Measurements from ENCODE around the gene MTRR. TPM values are rescaled to one million over a fixed set of nuclear protein-coding genes. Genes with fewer than 3 reads are reported as not detected.

MTRR gene
- 18.7 and 25.4 TPM in 2 replicates for total RNA-seq

DNA sequence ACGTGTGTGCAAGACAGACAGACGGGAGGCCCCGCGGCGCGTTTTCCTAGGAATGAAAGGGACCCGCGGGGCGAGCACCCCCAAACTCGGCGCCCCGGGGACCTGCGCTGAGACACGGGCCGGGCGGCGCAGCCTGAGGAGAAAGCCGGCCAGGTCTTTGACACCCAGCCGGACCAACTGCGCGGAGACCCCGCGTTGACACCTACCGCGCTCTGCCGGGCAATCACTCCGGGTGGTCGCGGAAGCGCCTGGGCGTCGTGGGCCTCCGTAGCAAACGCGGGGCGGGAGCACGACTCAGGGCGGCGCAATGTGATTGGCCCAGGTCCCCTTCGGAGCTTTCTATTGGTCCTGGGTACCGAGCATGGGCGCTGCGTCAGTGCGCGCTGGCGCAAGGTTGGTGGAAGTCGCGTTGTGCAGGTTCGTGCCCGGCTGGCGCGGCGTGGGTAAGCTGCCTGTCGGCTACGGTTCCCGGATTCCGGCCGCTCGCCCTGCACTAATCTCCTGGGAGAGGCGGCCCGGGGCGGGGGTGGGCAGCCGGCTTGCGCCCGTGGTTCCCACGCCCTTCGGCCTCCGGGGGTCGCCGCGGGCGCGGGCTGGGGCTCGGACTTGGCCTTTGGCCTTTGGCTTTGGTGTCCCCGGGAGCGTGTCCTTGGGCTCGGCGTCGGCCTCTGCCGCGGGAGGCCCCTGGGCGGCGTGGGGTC, at the start of gene MTRR, which contains the start of gene FASTKD3:
TSS of gene MTRR (plus strand) at position 376 of the 701 bp plus-strand sequence. CDS start 1,647 bp downstream, outside the sequence.
TSS of gene FASTKD3 (minus strand) at position 259 of the 701 bp plus-strand sequence. CDS start 948 bp downstream, outside the sequence.

DNA sequence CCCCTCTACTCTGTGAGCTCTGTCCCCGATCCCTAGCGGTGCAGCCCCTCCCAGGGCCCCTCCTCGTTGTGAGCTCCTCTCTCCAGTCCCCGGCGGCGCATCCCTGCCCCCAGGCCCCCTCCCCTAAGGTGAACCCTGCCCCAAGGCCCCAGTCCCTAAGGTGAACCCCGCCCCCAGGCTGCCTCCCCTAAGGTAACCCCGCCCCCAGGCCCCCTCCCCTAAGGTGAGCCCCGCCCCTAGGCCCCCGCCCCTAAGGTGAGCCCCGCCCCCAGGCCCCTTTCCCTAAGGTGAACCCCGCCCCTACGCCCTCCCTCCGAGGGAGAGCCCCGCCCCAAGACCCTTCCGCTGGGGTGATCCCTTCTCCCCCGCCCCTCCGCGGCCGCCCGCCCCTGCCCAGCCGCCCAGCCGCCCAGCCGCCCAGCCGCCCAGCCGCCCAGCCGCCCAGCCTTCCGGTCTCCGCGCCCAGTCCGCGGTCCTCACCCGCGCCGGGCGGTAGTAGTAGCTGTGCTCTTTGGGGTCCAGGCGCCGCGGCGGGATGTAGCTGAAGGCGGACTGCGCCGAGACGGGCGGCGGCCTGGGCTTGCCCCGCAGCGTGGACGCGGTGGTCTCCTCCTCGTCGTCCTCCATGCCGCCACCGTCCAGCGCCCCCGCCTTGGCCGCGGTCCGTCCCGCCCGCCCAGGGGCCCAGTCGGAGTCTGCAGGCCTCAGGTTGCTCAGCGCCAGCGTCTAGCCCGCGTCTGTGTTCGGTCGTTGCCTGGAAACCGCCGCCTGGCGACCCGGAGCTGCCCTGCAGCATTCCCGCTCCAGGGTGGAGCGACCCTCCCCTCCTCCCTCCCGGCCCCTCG, 18.3 kb upstream of the MTRR start, which contains the start of gene CFAP90:
TSS of gene CFAP90 (minus strand) at position 739 of the 845 bp plus-strand sequence. CDS start at position 627, 112 bp downstream.

Other genes starting within 250 kb of the MTRR start
- gene CFAP90, start 18.0 kb upstream of the MTRR start, total RNA-seq, result not detected in 2 replicates
- 10.9 and 11.6 TPM in 2 replicates for gene FASTKD3, start 117 bp upstream of the MTRR start, total RNA-seq

Measured in endothelial cell of coronary artery (primary cell).